ENCODE results near the gene KCNQ1OT1. TPM values are rescaled to one million over a fixed set of nuclear protein-coding genes. Genes with fewer than 3 reads are reported as not detected.

KCNQ1OT1 gene
- total RNA-seq, 1 donor from 2014 or later, result 7.2 TPM

DNA sequence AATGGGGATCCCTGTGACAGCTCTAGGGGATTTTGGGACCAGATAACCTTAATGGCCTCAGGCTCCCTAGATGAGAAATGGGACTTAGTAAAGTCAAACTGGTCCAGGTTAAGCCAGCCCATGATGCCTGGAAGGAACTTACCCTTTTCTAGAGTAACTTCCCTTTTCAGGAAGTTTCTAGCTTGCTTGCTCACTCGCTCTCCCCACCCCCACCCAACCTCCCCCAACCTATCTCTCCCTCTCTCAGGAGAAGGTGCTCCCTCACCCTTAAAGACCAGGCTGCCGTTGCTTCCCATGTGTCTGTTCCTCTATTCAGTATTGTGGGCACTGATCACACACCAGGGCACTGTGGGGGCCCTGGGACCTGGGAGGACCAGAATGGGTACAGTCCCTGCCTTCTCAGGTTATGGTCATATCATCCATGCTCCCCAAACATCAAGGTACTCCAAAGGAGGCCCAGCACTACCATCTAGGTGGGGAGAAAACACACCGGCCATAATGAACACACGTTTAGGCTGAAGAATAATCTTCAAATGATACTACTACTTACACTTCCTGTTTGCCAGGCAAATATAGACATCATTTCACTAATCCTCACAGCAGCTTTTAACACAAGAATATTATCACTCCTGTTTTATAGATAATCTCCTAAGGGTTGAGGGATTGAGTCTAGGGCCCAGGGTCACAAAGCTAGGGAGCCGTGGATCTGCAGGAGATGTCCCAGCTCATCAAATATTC lies 18.2 kb downstream of the KCNQ1OT1 start:
- DNase-seq (ENCODE audit: low spot score) (no peak), ATAC-seq (no peak)
- intact Hi-C loops (cut with DNase I), result no loop called here

DNA sequence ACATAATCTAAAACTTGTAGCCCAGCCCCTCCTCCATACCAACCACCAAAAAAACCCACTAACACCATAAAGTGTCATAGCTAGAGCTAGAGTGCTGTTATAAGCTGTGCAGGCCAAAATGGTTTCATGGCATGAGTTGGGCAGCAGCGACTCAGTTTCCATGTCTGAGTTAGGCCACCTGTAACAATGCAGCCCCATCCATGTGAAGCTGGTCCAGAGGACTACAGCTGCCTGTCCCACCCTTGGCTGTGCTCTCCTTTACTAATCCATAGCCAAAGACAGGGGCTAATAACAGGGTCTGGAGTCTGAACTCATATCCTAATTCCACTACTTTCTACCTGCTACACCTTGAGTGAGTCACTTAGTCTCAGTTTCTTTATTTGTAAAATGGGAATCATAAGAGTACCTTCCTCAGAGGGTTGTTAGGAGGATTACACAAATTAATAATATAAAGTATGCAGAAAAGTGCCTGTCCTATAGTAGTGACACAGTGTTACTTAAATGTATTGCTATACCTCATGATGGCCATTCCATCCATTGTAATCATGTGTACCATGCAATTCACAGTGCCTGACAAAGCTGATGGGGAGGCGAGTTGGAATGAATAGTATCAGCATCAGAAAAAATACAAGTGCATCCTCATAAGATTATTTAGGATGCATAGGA lies 20.6 kb downstream of the KCNQ1OT1 start:
- intact Hi-C loops (cut with DNase I), result loop anchor here (10.0 kb wide), 1 partner anchor 144 kb away; no protein-coding TSS in a partner anchor
- DNase-seq (ENCODE audit: low spot score) (no peak), ATAC-seq (no peak)

DNA sequence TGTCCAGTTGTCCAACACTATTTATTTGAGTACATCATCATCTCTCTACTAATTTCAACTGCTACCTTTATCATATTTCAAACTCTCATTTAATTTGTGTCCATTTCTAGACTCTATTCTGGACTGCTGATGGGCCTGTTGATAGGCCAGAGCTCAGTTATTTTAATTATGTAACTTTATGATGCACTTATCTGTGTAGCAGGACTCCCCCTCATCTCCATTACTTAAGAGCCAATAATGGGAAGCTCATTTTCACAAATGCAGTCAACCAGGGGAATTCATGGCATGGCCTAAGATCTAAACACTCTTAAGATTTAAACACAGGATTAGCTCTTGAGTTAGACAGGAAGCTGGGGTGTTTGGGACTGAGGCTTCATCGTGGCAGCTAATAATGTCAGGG lies 21.4 kb downstream of the KCNQ1OT1 start:
- no peak for DNase-seq (ENCODE audit: low spot score)
- intact Hi-C loops (cut with DNase I), result loop anchor here (10.0 kb wide), 1 partner anchor 144 kb away; no protein-coding TSS in a partner anchor

DNA sequence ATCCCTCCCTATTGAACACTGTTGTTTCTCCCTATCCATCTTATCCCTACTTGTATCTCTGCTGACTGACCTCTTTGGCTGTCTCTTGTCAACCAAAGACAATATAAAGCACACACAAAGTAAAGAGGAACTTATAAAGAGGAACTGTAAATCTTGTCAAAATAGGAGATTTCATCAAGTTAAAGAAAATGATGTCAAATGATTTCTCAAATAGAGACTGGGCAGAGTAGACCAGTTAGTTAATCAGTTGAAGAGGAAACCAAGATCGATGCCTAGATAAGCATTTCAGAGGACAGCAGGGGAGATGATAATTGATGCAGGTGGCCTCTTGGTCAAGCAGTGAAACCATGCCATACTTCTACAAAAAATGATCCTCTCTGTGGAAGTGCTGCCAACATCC lies 22.7 kb downstream of the KCNQ1OT1 start:
- DNase-seq (ENCODE audit: low spot score), result no peak
- intact Hi-C loops (cut with DNase I), result loop anchor here (10.0 kb wide), 1 partner anchor 142 kb away; no protein-coding TSS in a partner anchor
- no peak for ATAC-seq

More for the DNA sequence above, 21.4 kb downstream of the KCNQ1OT1 start:
- no peak for ATAC-seq

DNA sequence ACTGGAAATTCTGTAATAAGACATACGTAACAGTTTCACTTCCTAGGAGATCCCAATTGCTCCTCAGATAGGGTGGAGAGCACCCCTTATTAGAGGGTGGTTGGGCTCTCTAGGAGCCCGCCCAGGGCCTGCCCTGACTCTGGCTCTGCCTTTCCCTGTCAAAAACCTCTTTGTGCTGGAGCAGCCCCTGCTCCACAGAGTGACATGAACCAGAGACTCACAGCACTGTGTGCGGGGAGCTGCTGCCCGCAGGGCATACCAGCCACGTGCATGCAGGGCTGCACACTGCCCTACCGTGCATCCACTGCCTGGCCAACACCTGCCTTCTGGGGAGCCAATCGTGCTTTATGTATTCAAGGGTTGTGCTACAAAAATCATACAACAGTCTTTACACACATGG lies 24.3 kb downstream of the KCNQ1OT1 start:
- DNase-seq (ENCODE audit: low spot score), result peak; percentile 42
- intact Hi-C loops (cut with DNase I), result loop anchor here (10.0 kb wide), 1 partner anchor 141 kb away; no protein-coding TSS in a partner anchor
- ATAC-seq, result peak; percentile 62

DNA sequence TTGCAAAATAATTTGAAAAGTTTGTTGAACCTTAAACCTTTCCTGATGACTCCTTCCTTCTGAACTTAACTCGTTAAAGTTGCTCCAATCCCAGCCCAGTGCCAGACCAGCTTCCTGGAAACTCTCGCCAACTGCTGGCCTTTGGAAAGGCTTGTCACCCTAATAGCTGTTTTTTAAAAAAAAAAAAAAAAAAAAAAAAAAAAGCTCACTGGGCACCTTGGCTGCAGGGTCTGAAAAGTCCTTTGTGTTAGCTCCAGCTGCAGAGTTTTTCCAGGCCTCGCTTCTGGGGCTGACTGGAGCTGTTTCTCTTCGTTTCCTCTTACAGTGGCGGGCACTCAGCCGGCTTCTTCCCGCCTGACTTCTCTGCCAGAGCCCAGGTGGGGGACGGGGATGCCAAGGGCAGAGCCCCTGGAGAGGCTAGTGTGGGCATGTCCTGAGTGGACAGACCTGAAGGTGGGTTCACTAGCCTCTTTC lies 25.1 kb downstream of the KCNQ1OT1 start:
- DNase-seq (ENCODE audit: low spot score), result peak; percentile 59
- ATAC-seq, result peak; percentile 64
- intact Hi-C loops (cut with DNase I), result loop anchor here (10.0 kb wide), 1 partner anchor 140 kb away; no protein-coding TSS in a partner anchor

DNA sequence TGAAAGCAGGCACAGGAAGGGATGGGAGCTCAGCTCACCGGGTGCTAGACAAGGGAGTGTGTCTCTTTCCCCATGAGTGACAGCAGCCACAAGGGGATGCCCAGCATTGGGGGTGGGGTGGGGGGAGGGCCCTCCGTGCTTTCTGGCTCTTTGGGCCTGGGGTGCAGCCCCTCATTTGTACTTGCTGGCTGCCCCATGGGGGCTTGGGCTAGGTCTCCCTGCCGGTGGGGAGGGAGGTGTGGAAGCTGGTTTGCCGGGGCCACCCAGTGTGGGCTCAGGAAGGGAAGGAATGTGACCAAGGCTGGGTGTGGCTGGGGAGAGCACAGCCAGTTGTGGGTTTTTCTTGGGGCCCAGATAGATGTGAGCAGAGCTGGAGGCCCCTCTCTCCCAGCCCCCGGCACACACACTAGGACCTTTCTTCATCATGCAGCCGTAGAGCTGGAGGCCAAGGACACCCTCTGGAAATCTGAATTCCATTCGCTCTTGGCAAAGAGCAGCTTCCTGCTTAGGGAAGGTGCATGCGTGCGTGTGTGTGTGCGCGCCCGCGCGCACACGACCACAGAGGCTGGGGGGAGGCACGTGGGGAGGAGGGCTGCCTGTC lies 25.8 kb downstream of the KCNQ1OT1 start:
- intact Hi-C loops (cut with DNase I), result loop anchor here (10.0 kb wide), 1 partner anchor 139 kb away; no protein-coding TSS in a partner anchor
- ATAC-seq (peak; percentile 43), DNase-seq (ENCODE audit: low spot score) (peak; percentile 42)

DNA sequence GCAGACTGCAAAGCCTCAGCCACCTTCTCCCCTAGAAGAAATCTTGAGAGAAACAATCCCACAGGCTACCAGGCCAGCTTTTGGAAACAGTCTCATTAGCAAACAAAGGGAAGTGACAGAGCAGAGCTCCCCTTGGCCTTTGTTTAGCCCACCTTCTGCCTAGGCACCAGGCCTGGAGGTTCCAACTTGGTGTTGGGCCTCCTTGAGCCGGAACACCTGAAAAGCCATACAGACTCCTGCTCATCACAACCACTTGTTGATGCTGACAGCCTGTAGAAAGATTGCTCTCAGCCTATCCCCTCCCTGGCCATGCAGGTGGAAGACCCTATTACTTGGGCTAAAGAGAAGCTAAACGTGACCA lies 26.6 kb downstream of the KCNQ1OT1 start:
- no peak for DNase-seq (ENCODE audit: low spot score)

DNA sequence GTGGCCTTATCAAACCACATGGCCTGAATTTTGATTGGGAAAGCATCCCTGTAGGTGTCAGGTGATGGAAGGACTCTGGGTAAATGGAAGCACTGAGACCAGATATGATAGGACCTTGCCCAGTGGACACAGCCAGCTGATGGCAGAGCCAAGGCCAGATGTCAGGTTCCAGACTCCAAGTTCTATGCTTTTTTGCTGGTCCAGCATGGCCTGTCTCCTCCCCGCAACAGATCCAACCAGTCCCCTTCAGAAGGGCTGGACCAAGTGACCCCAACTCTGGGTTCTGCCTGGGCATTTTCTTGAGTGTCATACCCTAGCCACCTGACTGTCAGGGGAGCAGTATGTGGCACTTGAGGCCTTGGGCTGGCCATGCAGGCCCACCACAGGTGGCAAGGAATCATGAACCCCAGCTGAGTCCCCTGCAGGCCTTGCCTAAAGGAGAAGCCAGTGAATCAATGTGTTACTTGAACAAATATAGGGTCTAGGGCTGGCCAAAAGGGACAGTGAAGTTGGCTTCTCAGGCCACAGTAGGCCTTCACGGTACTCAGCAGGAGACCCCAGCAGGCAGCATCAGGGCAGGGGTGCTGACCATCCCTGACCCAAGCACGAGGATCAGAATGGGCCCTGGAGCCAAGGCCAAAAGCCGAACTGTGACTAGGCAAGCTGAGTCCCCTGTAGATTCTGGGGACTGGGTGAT lies 27.1 kb downstream of the KCNQ1OT1 start:
- ATAC-seq (no peak), DNase-seq (ENCODE audit: low spot score) (peak; percentile 42)
- intact Hi-C loops (cut with DNase I), result loop anchor here (10.0 kb wide), 1 partner anchor 138 kb away; no protein-coding TSS in a partner anchor

More for the DNA sequence above, 26.6 kb downstream of the KCNQ1OT1 start:
- intact Hi-C loops (cut with DNase I), result loop anchor here (10.0 kb wide), 1 partner anchor 138 kb away; no protein-coding TSS in a partner anchor
- ATAC-seq, result no peak

DNA sequence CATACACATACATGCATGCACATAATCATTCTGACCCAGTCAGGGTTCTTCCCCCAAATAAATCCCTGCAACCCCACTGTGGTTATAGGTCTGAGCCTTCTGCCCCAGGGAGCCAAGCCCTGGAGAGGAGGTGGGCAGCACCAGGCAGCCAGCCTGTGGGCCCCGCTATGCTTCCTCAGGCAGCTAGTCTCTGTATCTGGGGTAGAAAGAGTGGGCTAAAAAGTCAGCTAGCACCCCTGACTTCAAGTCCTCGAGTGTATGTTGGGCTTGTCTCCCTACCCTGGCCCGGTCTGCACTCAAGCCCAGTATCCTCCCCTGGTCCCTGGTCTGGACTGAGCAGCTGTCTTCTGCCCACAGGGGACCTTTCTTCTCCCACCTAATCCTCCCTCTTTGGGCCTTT lies 28.0 kb downstream of the KCNQ1OT1 start:
- intact Hi-C loops (cut with DNase I), result loop anchor here (10.0 kb wide), 1 partner anchor 137 kb away; no protein-coding TSS in a partner anchor
- ATAC-seq, result no peak
- no peak for DNase-seq (ENCODE audit: low spot score)

DNA sequence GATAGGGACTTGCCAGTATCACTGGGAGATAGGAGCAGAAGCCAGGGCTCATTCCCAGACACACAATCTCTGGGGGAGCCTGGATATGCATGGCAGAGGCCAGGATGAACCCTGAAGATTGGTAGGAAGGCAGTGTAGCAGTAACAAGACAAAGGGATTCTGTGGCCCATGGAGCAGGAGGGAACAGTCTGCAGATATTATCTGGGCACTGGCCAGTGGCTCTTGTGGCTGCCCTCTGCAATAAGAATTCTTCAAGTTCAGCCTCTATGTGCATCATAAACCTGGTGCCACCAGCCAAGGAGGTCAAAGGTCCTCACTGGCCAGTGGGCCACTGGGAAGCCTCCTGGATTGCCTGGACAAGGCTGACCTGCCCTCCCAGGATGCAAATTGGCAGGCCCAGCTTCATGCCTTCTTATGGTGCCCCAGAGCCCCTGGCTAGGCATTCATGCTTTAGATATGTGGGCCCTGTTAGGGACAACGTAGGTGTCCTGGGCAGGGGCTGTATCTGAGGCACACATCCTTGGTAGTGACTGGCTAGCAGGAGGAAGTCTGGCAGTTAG lies 29.2 kb downstream of the KCNQ1OT1 start:
- DNase-seq (ENCODE audit: low spot score) (no peak), ATAC-seq (no peak)
- intact Hi-C loops (cut with DNase I), result loop anchor here (10.0 kb wide), 1 partner anchor 136 kb away; no protein-coding TSS in a partner anchor

DNA sequence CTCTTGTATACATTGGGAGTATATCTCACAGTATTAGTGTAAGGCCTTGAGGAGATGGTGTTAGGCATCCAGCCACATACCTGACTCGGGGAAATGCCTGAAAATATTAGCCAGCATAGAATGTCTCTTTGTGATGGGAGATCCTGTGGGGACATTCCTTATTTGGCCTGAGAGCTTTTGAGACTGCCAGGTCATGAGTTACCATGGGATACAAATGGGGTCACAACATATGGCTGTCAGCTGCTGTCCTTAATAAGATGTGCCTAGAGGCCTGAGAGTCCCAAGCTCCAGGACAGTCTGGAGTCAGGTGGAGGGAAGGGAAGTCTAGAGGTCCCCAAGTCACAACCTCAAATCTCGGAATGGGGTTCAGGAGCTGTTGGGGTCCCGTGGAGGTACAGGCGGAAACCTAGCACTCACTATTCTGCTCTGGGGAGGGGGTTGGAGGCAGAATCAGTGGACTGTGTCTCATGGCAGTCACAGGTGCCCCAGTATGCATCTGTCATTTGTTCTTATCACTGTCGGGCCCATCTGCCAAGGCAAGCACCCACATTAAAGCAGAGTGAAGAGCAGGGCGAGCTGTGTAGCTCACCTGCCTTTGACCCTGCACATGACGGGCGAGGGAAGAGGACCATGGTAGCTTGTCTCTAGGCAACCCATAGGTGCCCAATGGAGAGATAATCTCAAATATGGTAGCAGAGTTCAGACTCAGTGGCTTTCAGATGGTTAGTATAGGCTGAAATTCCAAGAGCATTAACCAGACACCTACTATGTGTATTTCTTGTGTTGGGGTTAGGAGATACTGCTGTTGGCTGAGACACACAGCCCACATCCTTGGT lies 29.9 kb downstream of the KCNQ1OT1 start:
- DNase-seq (ENCODE audit: low spot score) (no peak), ATAC-seq (no peak)
- intact Hi-C loops (cut with DNase I), result loop anchor here (10.0 kb wide), 1 partner anchor 135 kb away; no protein-coding TSS in a partner anchor

DNA sequence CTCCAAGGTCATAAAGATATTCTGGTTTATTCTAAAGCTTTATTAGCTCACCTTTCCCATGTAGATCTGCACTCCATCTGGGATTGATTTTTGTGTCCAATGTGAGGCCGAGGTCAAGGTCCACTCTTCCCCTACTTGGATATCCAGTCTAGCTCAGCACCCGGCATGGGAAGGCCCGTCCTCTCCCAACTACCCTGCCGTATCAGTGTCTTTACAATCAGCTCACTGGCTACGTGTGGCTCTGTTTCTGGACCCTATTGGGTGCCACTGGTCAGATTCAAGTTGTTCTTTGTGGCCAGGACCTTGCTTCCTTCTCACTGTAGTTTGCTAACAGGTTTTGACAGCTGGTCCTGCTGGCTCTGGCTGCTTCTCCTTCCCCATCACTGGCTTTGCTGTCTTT lies 30.9 kb downstream of the KCNQ1OT1 start:
- ATAC-seq (no peak), DNase-seq (ENCODE audit: low spot score) (no peak)
- intact Hi-C loops (cut with DNase I), result no loop called here

DNA sequence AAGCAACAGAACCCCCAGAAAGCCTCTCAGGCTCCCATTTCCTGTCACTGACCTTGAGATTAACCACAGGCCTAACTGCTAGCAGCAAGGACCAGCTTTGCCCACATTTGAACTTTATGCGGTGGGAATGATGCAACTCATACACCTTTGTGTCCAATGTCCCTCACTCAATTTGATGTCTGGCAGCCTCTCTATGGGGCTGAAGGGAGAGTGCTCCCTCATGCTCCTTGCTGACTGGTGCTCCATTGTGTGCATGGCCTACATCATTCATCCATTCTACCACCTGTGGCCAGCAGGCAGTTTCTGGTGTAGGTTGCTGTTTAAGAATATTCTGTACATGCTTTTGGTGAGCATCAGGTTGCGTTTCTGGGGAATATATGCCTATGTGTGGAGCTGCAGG lies 31.9 kb downstream of the KCNQ1OT1 start:
- ATAC-seq, result no peak
- intact Hi-C loops (cut with DNase I), result no loop called here
- DNase-seq (ENCODE audit: low spot score), result no peak

DNA sequence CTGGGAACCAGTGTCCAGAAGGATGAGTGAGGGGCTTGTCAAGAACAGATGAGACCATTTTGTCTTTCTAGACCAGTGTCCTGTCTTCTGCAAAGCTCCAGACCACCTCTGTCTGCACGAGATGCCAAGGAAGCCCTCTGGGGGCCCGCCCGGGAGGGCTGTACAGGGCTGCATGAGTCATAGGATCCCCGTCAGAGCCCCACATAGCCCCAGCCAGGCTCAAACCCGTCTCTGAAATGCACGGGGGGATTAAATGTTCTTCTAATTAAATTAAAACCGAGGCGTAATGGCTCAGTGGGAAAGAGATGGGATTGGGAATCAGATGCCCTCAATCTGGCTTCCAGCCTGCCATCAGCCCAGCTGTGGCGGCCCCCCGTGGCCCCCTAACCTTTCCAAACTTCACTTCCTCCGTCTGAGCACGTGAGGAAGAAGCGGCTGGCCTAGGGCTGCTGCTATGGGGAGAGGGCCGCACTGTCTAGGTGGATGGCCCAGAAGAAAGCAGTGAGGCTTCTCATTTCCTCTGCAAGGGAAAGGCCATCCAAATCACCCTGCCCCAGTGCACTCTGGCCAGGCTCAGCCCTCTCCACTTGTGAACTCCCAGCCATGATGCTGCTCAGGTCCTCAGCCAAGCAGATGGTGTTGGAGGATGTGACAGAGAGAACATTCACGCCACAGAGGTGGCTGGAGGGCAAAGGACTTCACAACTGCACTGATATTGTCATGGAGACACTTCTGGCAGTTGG lies 32.8 kb downstream of the KCNQ1OT1 start:
- intact Hi-C loops (cut with DNase I), result no loop called here
- DNase-seq (ENCODE audit: low spot score) (no peak), ATAC-seq (peak; percentile 70)

DNA sequence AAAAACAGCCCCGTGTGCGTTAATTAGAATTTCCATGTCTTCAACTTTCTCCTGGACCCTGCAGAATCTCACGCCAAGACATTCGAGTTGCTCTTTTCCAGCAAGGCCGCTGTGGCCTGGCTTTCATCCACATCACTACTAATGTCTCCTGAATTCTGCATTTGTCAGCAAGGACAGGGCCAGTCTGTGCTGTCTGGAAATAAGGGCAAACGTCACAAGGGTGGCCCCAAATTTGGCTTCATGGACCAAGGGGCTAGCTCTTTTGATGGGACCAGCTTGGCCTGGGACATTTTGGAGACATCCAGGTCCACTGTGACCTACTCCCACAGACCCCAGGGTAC lies 33.4 kb downstream of the KCNQ1OT1 start:
- intact Hi-C loops (cut with DNase I), result no loop called here
- ATAC-seq (no peak), DNase-seq (ENCODE audit: low spot score) (no peak)
